PC-9 (cell line): ENCODE data around the gene MATN1.

Experiments
- CTCF ChIP-seq: fragments of 200-600 bp; sonication (generic); conservative IDR thresholded peaks from 2 replicates; pipeline ENCODE4 v1.6.1; 2017; ENCODE audit warnings: mixed run types, antibody characterized with exemption, mild to moderate bottlenecking, moderate library complexity
- EZH2 ChIP-seq: fragments of 200-600 bp; sonication (generic); IDR thresholded peaks from 2 replicates; pipeline ENCODE4 v1.8.0; 2017; ENCODE audit warnings: antibody characterized with exemption, low read depth

DNA sequence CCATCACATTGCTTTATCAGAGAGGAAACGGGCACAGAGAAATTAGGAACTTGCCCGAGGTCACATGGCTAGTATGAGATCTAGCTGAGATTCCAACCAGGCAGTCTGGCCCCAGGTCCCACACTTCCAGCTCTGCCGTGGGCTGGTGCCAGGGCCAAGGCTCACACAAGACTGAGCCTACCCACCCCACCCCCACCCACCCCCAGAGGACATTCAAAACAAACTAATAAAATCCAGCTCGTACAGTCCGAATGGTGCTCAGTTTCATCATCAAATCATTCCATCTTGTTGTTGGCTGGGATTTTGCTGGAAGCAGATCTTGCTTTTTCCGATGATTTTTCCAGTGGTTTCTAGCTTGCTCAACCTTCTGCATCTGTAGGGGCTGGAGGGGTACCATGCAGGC, 27.9 kb downstream of the MATN1 start:
- TF ChIP-seq CTCF (no peak), EZH2 (no peak)
